SK-N-SH (cell line): ENCODE measurements around the gene SRGN. TPM values are rescaled to one million over a fixed set of nuclear protein-coding genes. Genes with fewer than 3 reads are reported as not detected.

Experiments used
- CTCF ChIA-PET: fragments of 300-600, 350-600 bp; formaldehyde crosslinking; extraction: SDS; loops from one replicate; lab custom pipeline; 2021; lab: Yijun Ruan, JAX
- POLR2A ChIA-PET: fragments of 350-600 bp; sonication (Branson Sonifier 250); formaldehyde crosslinking; extraction: SDS; loops from one replicate; lab custom pipeline; 2020; ENCODE audit warnings: antibody characterized with exemption, inconsistent platforms; lab: Yijun Ruan, JAX
- DNase-seq: peaks from one replicate; pipeline ENCODE4 v3.0.0; 2012
- H2AFZ ChIP-seq: fragments of 200-600 bp; sonication (generic); 2 replicates; pipeline ENCODE4 v1.8.1; 2016; ENCODE audit warnings: antibody characterized with exemption, mild to moderate bottlenecking, low read depth
- H3F3A ChIP-seq: fragments of 200-600 bp; sonication (generic); replicated peaks from 2 replicates; pipeline ENCODE3; 2016; ENCODE audit warnings: antibody characterized with exemption, mild to moderate bottlenecking; ENCODE audit not compliant: insufficient read depth
- H3K27ac ChIP-seq, 2 experiments: fragments of 200-500 bp in 1 of 2; fragments of 200-600 bp in 1 of 2; sonication (Bioruptor generic) in 1 of 2; sonication (generic), shearing (Covaris generic) in 1 of 2; 2 replicates each; pipeline versions ENCODE4 v1.5.1 to v1.6.1; 2014 to 2016; ENCODE audit warnings: low read depth in 2 of 2, inconsistent platforms in 1 of 2, low read length in 1 of 2, mild to moderate bottlenecking in 1 of 2, mixed read lengths in 1 of 2
- H3K27me3 ChIP-seq: fragments of 200-600 bp; sonication (generic), shearing (Covaris generic); 2 replicates; pipeline ENCODE4 v1.6.1; 2016; ENCODE audit warnings: mixed run types; ENCODE audit not compliant: insufficient read depth
- H3K36me3 ChIP-seq, 2 experiments: fragments of 200-500 bp in 1 of 2; fragments of 200-600 bp in 1 of 2; sonication (Bioruptor generic) in 1 of 2; sonication (generic) in 1 of 2; replicated peaks in 1 of 2; 2 replicates each; pipeline versions ENCODE3 to v1.5.1; 2014 to 2016; ENCODE audit warnings: low read length in 1 of 2, mild to moderate bottlenecking in 1 of 2; ENCODE audit not compliant: insufficient read depth in 2 of 2, control insufficient read depth in 1 of 2
- H3K4me1 ChIP-seq, 2 experiments: fragments of 200-500 bp in 1 of 2; fragments of 200-600 bp in 1 of 2; sonication (Bioruptor generic) in 1 of 2; sonication (generic), shearing (Covaris generic) in 1 of 2; 2 replicates each; pipeline versions ENCODE4 v1.5.1 to v1.6.1; 2014 to 2016; ENCODE audit warnings: low read depth in 1 of 2, low read length in 1 of 2, mixed run types in 1 of 2; ENCODE audit not compliant: insufficient read depth in 2 of 2, control insufficient read depth in 1 of 2
- H3K4me2 ChIP-seq: fragments of 200-600 bp; sonication (generic), shearing (Covaris generic); 2 replicates; pipeline ENCODE4 v1.6.1; 2017; ENCODE audit warnings: mixed run types
- H3K4me3 ChIP-seq, 2 experiments: fragments of 200-500 bp in 1 of 2; fragments of 200-600 bp in 1 of 2; sonication (Bioruptor generic) in 1 of 2; sonication (generic), shearing (Covaris generic) in 1 of 2; 2 replicates each; pipeline versions ENCODE4 v1.5.1 to v1.8.1; 2014 to 2016; ENCODE audit warnings: low read depth in 2 of 2, inconsistent platforms in 1 of 2, low read length in 1 of 2, mild to moderate bottlenecking in 1 of 2, mixed read lengths in 1 of 2, moderate library complexity in 1 of 2
- H3K79me2 ChIP-seq: fragments of 200-600 bp; sonication (generic); 2 replicates; pipeline ENCODE4 v1.8.1; 2017; ENCODE audit warnings: mild to moderate bottlenecking; ENCODE audit not compliant: insufficient read depth
- H3K9ac ChIP-seq: fragments of 200-600 bp; sonication (generic); 2 replicates; pipeline ENCODE4 v1.6.1; 2017; ENCODE audit warnings: mixed run types
- H3K9me2 ChIP-seq: fragments of 200-600 bp; sonication (generic); 2 replicates; pipeline ENCODE4 v1.6.1; 2017; ENCODE audit warnings: mixed run types
- H3K9me3 ChIP-seq: fragments of 200-600 bp; sonication (generic); 2 replicates; pipeline ENCODE4 v1.6.1; 2017; ENCODE audit warnings: mixed run types, mild to moderate bottlenecking, moderate library complexity
- H4K20me1 ChIP-seq: fragments of 200-600 bp; sonication (generic); 2 replicates; pipeline ENCODE4 v1.6.1; 2017; ENCODE audit warnings: mild to moderate bottlenecking, mixed run types; ENCODE audit not compliant: insufficient read depth
- CHD2 ChIP-seq: fragments of 150-350 bp; IDR thresholded peaks from 2 replicates; pipeline ENCODE4 v1.6.1; 2018; ENCODE audit warnings: low read length; ENCODE audit not compliant: partially characterized antibody
- CTCF ChIP-seq: fragments of 200-600 bp; sonication (generic); IDR thresholded peaks from 2 replicates; pipeline ENCODE4 v1.6.1; 2017; ENCODE audit warnings: antibody characterized with exemption, mild to moderate bottlenecking, moderate library complexity
- ELF1 ChIP-seq: IDR thresholded peaks from 2 replicates; pipeline ENCODE4 v1.4.0; 2012
- FOSL2 ChIP-seq: IDR thresholded peaks from 2 replicates; pipeline ENCODE4 v1.4.0; 2012; ENCODE audit warnings: low read depth, mild to moderate bottlenecking, moderate library complexity, borderline replicate concordance
- FOXJ3 ChIP-seq: sonication (generic); formaldehyde crosslinking; IDR thresholded peaks from 2 replicates; pipeline ENCODE4 v1.5.1; 2020; ENCODE audit warnings: mild to moderate bottlenecking, missing genetic modification reagents
- FOXM1 ChIP-seq: IDR thresholded peaks from 2 replicates; pipeline ENCODE4 v1.4.0; 2012; ENCODE audit warnings: low read depth, mild to moderate bottlenecking
- GABPA ChIP-seq: IDR thresholded peaks from 2 replicates; pipeline ENCODE4 v1.4.0; 2012; ENCODE audit warnings: low read depth, mild to moderate bottlenecking
- GATA2 ChIP-seq: sonication (generic); formaldehyde crosslinking; IDR thresholded peaks from 2 replicates; pipeline ENCODE4 v1.5.0; 2020; ENCODE audit warnings: mild to moderate bottlenecking, missing genetic modification reagents
- IRF3 ChIP-seq: fragments of 150-350 bp; IDR thresholded peaks from 2 replicates; pipeline ENCODE4 v1.6.1; 2016; ENCODE audit warnings: mild to moderate bottlenecking, low read depth, low read length
- JUND ChIP-seq: IDR thresholded peaks from 2 replicates; pipeline ENCODE4 v1.4.0; 2012
- MAX ChIP-seq: IDR thresholded peaks from 2 replicates; pipeline ENCODE4 v1.4.0; 2012; ENCODE audit warnings: low read depth
- MEF2A ChIP-seq: IDR thresholded peaks from 2 replicates; pipeline ENCODE4 v1.4.0; 2012; ENCODE audit warnings: low read depth, borderline replicate concordance
- MXI1 ChIP-seq: IDR thresholded peaks from 2 replicates; pipeline ENCODE4 v1.6.1; 2012; ENCODE audit warnings: mild to moderate bottlenecking, low read depth, low read length, improper control_type of control experiment
- NFIC ChIP-seq: IDR thresholded peaks from 2 replicates; pipeline ENCODE4 v1.4.0; 2012; ENCODE audit warnings: borderline replicate concordance
- NRF1 ChIP-seq: IDR thresholded peaks from 2 replicates; pipeline ENCODE4 v1.6.1; 2012; ENCODE audit warnings: low read depth, mild to moderate bottlenecking, low read length
- POLR2AphosphoS5 ChIP-seq: IDR thresholded peaks from 2 replicates; pipeline ENCODE4 v1.6.1; 2012; ENCODE audit warnings: low read depth, low read length
- RFX5 ChIP-seq: IDR thresholded peaks from 2 replicates; pipeline ENCODE4 v1.6.1; 2012; ENCODE audit warnings: mild to moderate bottlenecking, improper control_type of control experiment, low read length
- SMC3 ChIP-seq: IDR thresholded peaks from 2 replicates; pipeline ENCODE4 v1.6.1; 2012; ENCODE audit warnings: low read depth, low read length, improper control_type of control experiment
- TAF1 ChIP-seq: IDR thresholded peaks from 2 replicates; pipeline ENCODE4 v1.6.1; 2012; ENCODE audit warnings: low read depth, mild to moderate bottlenecking, low read length, moderate library complexity, borderline replicate concordance
- TCF12 ChIP-seq: IDR thresholded peaks from 2 replicates; pipeline ENCODE4 v1.4.0; 2012
- TEAD4 ChIP-seq: IDR thresholded peaks from 2 replicates; pipeline ENCODE4 v1.4.0; 2012; ENCODE audit warnings: mild to moderate bottlenecking, borderline replicate concordance; ENCODE audit not compliant: insufficient read depth
- USF1 ChIP-seq: IDR thresholded peaks from 2 replicates; pipeline ENCODE4 v1.4.0; 2012; ENCODE audit warnings: low read depth, borderline replicate concordance
- YY1 ChIP-seq: IDR thresholded peaks from 2 replicates; pipeline ENCODE4 v1.4.0; 2012; ENCODE audit warnings: low read depth, mild to moderate bottlenecking
- WGBS: methylation state at CpG from one replicate; pipeline ENCODE4 v1.1.6; 2017; ENCODE audit warnings: low lambda C conversion rate; 5-methylcytosine and 5-hydroxymethylcytosine counted together
- polyA plus RNA-seq, 3 experiments: library from polyadenylated mRNA; depleted of rRNA; stranded (reverse); fragments of >200 nt; gene quantifications; 2 replicates each; pipeline ENCODE4 v1.2.3, GENCODE V29; 2012

SRGN gene
- polyA plus RNA-seq, 1 of the 3 experiments (the other 2 are of a cell fraction), result 0.10 TPM

- Histone ChIP-seq H3K27me3 (no peaks in the 10 kb centered on the region), H3K79me2 (no peaks in the 10 kb centered on the region), H3K4me1 (no peaks in the 10 kb centered on the region; a peak in 1 of 4 replicates), H3K9ac (no peak overlapping the region), H3K27ac (no peak overlapping the region), H3F3A (peaks cover 3% of the 10 kb centered on the region), H3K36me3 (no peaks in the 10 kb centered on the region), H2AFZ (no peak overlapping the region), H4K20me1 (no peaks in the 10 kb centered on the region), H3K4me3 (no peak overlapping the region), H3K9me3 (no peaks in the 10 kb centered on the region), H3K4me2 (no peak overlapping the region), H3K9me2 (no peaks in the 10 kb centered on the region)
- DNase-seq, result no peak
- TF ChIP-seq NRF1 (no peak), FOSL2 (no peak), MXI1 (no peak), FOXM1 (no peak), USF1 (no peak), SMC3 (no peak), TEAD4 (no peak), TCF12 (no peak), CHD2 (no peak), IRF3 (no peak), GABPA (no peak), MAX (no peak), GATA2 (no peak), NFIC (no peak), MEF2A (no peak), YY1 (no peak), CTCF (no peak)
- 75% methylated on average over 4 of the region's 4 CpGs for WGBS
- ChIA-PET CTCF (no interaction called here), POLR2A (no interaction called here)
Observed at GRCh38 chr10:69070951-69071350, 17.0 kb upstream of the SRGN start.

GRCh38 chr10:69071610-69072009 is 16.3 kb upstream of the SRGN start:
- Histone ChIP-seq H3K4me1 (no peaks in the 10 kb centered on the region; a peak in 1 of 4 replicates), H3K9ac (no peak overlapping the region), H3K4me2 (no peak overlapping the region), H3K79me2 (no peaks in the 10 kb centered on the region), H3K27me3 (no peaks in the 10 kb centered on the region), H3K4me3 (no peak overlapping the region), H3K9me3 (no peaks in the 10 kb centered on the region), H3K9me2 (no peaks in the 10 kb centered on the region), H3K36me3 (no peaks in the 10 kb centered on the region), H4K20me1 (no peaks in the 10 kb centered on the region), H3F3A (no peaks in the 10 kb centered on the region), H3K27ac (no peak overlapping the region), H2AFZ (no peak overlapping the region)
- 82% methylated on average over 6 of the region's 6 CpGs for WGBS
- ChIA-PET CTCF (no interaction called here), POLR2A (no interaction called here)
- DNase-seq, result no peak
- TF ChIP-seq CTCF (no peak), ELF1 (no peak), MXI1 (no peak), MAX (no peak), POLR2AphosphoS5 (no peak), FOXJ3 (CRISPR knock-in tag) (no peak), JUND (no peak), TEAD4 (no peak), GATA2 (no peak), FOSL2 (no peak), GABPA (no peak), RFX5 (no peak), USF1 (no peak), TAF1 (no peak)
